HG03064 (cell line): Measurements from ENCODE around the gene XPNPEP1.
A peak's percentile ranks its signal among the peaks of the same experiment; 100 is the strongest.

Source experiments
- ATAC-seq: cut with Tn5 transposase; IDR thresholded peaks from one replicate; pipeline ENCODE4 v1.9.1; 2021; ENCODE audit warnings: low read depth; ENCODE audit not compliant: unreplicated experiment

XPNPEP1 gene

DNA sequence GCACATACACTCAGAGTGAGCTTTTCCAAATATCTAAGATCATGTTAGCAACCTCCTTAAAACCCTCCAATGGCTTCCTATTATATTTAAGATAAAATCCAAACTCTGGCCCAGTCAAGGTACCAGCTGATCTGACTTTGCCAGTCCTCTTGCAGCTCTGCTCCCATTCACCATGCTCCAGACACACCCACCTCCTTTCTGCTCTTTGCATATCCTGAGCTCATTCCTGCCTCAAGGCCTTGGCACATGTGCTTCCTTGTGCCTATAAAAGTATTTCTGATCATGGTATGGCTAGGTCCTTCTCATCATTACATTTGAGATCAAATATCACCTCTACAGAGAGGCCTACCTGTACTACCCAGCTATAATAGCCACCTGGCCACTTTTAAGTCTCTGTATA lies 27.5 kb downstream of the XPNPEP1 start:
- ATAC-seq = no peak

GRCh38 chr10:109895095-109895818 lies 28.1 kb downstream of the XPNPEP1 start:
- no peak for ATAC-seq

- ATAC-seq = peak; percentile 63
Observed at GRCh38 chr10:109894516-109894915, 28.8 kb downstream of the XPNPEP1 start.

- no peak for ATAC-seq
Observed at GRCh38 chr10:109893386-109893785, 29.9 kb downstream of the XPNPEP1 start.

- ATAC-seq = no peak
Observed at GRCh38 chr10:109892931-109893330, 30.4 kb downstream of the XPNPEP1 start.

- ATAC-seq = no peak
Observed at GRCh38 chr10:109892117-109892516, 31.2 kb downstream of the XPNPEP1 start.

DNA sequence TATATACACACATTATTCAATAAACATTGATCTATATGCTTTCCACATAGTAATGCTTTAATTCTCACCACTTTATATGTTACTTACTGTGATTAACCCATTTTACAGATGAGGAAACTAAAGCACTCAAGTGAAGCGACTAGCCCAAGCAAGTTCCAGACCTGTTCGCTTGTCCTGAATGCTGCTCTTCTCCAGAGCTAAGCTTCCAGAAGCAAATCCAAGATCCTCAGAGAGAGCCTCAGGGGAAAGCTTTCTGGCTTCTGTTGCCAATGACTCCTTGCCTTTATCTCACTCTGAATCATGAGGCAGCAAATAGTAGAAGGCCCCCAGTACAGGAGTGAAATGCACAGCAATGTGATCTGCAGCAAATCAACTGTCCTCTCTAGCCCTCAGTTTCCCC lies 32.2 kb downstream of the XPNPEP1 start:
- no peak for ATAC-seq

DNA sequence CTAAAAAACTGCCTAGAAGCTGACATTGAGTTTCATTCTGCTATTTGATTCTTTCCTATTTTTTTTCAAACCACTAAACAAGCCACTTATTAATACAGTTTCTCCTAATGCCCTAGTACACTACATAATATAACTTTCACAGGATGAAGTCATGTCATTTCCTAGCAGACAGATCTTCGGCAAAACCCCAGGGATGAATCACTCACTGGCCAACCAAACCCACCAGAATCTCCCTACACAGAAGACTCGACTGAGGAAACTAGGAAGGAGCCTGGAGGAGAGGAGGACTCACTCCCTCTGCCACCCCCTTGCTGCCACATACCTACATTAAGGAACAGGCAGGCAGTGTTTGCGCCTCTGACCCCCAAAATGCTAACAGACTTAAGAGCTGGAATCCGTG lies 33.4 kb downstream of the XPNPEP1 start:
- ATAC-seq = no peak

GRCh38 chr10:109887776-109888175 lies 35.5 kb downstream of the XPNPEP1 start:
- ATAC-seq = no peak

DNA sequence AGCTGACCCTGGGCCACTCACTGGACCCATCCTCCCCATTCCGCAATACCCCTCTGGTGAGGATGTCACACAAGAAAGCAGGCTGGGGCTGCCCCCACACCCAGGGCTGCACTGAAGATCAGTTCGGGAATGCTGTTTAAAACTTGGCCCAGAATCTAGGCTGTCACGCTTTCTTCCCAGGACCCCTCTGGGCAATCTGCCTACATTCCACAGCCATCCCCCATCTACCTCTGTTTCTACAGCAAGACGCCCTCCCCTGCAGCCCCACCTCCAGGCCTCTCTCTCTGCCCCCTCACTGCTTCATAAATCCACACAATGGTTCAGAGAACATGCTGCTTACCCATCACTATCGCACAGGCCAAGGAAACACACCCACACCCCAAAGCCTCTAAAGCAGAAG lies 36.1 kb downstream of the XPNPEP1 start:
- no peak for ATAC-seq

- ATAC-seq = no peak
Observed at GRCh38 chr10:109886781-109887140, 36.5 kb downstream of the XPNPEP1 start.

GRCh38 chr10:109886037-109886780 lies 37.1 kb downstream of the XPNPEP1 start:
- ATAC-seq = no peak

- no peak for ATAC-seq
Observed at GRCh38 chr10:109883859-109884771, 39.2 kb downstream of the XPNPEP1 start.

- no peak for ATAC-seq
Observed at GRCh38 chr10:109882251-109883057, 40.9 kb downstream of the XPNPEP1 start.

DNA sequence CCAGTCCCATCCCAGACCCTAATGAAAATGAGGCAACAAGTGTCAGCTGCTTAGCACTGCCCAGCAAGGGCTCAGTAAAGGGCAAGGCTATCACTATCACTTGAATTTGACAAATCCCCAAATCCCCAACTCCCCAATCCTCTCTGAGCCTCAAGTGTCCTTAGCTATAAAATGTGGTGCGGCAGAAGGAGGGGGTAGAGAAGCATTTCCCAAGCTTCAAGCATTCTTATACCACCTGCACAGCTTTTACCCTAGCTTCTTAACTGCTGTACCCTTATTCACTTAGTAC lies 41.6 kb downstream of the XPNPEP1 start:
- ATAC-seq = no peak

DNA sequence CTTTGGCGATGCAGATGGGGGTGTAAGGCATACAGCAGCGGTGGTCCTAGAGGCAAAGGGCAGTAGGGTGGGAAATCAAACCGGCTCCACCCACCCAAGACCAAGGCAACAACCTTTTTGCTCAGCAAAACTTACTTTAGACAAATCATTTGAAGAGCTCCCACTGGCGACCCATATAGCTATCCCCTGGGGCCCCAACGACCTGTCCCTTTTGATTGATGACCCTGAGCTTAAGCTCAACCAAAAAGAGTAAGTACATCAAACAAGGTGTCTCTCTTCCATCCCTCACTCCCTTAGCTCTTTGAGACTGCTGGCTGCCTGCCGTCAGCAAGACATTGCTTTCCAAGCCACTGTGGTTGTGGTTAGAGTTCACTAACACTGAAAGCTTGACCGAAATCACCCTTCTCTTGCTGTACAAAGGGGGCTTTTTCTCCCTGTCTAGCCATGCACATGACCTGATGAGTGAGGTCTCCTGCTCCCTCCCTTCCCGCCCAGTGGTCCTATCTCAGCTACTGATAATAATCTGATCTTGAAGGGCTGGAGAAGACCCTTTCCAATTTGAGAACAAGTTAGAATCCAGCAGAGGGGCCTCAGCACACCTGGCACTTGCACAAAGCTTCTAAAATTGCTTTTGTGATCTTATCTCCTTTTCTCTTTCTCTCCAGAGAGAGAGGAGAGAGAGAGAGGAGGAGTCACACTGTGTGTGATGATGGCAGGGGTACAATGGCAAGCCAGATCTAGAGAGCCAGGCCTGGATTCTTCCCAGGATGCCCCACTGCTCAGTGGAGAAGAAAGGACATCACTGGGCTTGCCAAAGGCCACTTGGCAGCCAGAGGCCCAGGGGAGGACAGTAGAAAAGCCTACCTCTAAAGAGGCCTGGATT lies 42.2 kb downstream of the XPNPEP1 start:
- ATAC-seq = peak; percentile 64

- ATAC-seq = no peak
Observed at GRCh38 chr10:109877546-109877945, 45.8 kb downstream of the XPNPEP1 start.

DNA sequence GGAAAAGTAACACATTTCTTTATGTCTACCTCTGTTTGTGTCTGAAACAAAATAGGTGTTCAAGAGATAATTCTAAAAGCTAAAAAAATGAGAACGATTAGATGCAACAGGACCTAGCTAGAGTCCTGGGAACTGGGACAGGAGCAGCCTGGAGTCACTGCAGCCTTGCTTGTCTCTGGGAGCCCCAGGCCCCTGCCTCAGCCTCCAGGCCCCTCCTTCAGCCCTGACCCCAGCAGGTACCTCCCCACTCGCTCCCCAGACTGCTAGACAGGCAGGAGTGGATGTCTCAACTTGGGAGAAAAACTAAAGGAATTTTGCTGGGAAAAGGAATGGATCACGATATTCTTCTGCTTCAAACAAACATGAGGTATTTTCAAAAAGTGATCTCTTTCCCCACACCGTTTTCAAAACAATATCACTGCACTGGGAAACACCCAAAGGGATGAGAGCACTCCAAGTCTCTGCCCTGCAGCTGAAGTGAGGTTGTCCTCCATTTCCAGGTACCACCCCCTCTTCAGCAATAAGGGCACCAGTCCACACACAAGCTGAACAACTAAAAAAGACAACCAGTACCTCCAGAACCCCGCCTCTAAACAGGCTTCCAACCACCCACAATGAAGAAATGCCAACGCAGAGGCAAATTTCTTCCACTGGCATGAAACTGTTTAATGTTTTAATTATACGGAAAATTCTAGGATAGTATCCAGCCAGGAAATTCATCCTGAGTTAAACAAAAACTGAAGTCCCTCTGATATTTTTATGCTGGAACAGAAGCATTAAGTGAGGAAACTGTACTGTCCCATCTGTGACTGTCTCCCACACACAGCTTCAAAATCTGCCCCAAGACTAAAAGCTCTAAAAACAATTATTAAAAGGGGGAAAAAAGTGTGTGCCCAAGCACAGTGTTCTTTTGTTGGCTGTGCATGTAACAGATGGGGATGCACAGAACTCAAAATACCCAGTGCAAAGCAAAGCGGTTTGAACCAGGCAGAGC lies 47.2 kb downstream of the XPNPEP1 start:
- no peak for ATAC-seq
